WTC11 (cell line): ENCODE measurements around the gene PTPRT. TPM values are rescaled to one million over a fixed set of nuclear protein-coding genes. Genes with fewer than 3 reads are reported as not detected.
A peak's percentile ranks its signal among the peaks of the same experiment; 100 is the strongest.

Source experiments
- ATAC-seq: fragments of 200-7000 bp; cut with Tn5 transposase; 2 replicates; pipeline ENCODE4 v1.10.0; 2021; ENCODE audit warnings: mild to moderate bottlenecking, moderate library complexity
- CTCF ChIA-PET: fragments of 300-600 bp; sonication (Branson Sonifier 250); formaldehyde crosslinking; loops from one replicate; lab custom pipeline; 2021; ENCODE audit warnings: antibody characterized with exemption; lab: Charles Lee
- POLR2A ChIA-PET: fragments of 350-600 bp; sonication (Branson Sonifier 250); formaldehyde crosslinking; loops from one replicate; lab custom pipeline; 2021; ENCODE audit warnings: antibody characterized with exemption; lab: Charles Lee
- DNase-seq: peaks from one replicate; pipeline ENCODE4 v3.0.0; 2021; ENCODE audit warnings: low spot score
- H3K27ac Mint-ChIP-seq: 2 replicates; pipeline ENCODE4 v1.8.0; 2021; ENCODE audit warnings: mixed read lengths
- H3K27me3 Mint-ChIP-seq: 2 replicates; pipeline ENCODE4 v1.8.0; 2021; ENCODE audit warnings: low read depth, mild to moderate bottlenecking, moderate library complexity, mixed read lengths
- H3K36me3 Mint-ChIP-seq: 2 replicates; pipeline ENCODE4 v1.8.0; 2021; ENCODE audit warnings: mixed read lengths
- H3K4me1 Mint-ChIP-seq: 2 replicates; pipeline ENCODE4 v1.8.0; 2022; ENCODE audit warnings: mixed read lengths
- H3K4me3 Mint-ChIP-seq: 2 replicates; pipeline ENCODE4 v1.8.0; 2021; ENCODE audit warnings: mild to moderate bottlenecking, moderate library complexity, mixed read lengths
- H3K9me3 Mint-ChIP-seq: 2 replicates; pipeline ENCODE4 v1.8.0; 2021; ENCODE audit warnings: mixed read lengths
- ATF1 ChIP-seq: sonication (generic); formaldehyde crosslinking; IDR thresholded peaks from 2 replicates; pipeline ENCODE4 v1.8.1; 2023; ENCODE audit warnings: mild to moderate bottlenecking, moderate library complexity, missing genetic modification reagents
- CDX4 ChIP-seq: fragments of 250-450 bp; sonication (Bioruptor Pico); IDR thresholded peaks from 2 replicates; pipeline ENCODE4 v1.9.0; 2021; ENCODE audit warnings: moderate library complexity, mild to moderate bottlenecking, inconsistent platforms, borderline replicate concordance
- CTCF ChIP-seq: fragments of 200-600 bp; IDR thresholded peaks from 2 replicates; pipeline ENCODE4 v1.8.0; 2022; ENCODE audit warnings: antibody characterized with exemption
- FOXK1 ChIP-seq: sonication (generic); formaldehyde crosslinking; IDR thresholded peaks from 2 replicates; pipeline ENCODE4 v1.8.0; 2022; ENCODE audit warnings: mild to moderate bottlenecking, moderate library complexity, missing genetic modification reagents
- JUN ChIP-seq: sonication (generic); formaldehyde crosslinking; IDR thresholded peaks from 2 replicates; pipeline ENCODE4 v1.8.0; 2023; ENCODE audit warnings: mild to moderate bottlenecking, missing genetic modification reagents
- MLX ChIP-seq: sonication (generic); formaldehyde crosslinking; IDR thresholded peaks from 2 replicates; pipeline ENCODE4 v1.8.1; 2023; ENCODE audit warnings: mild to moderate bottlenecking, missing genetic modification reagents, moderate library complexity
- MYBL2 ChIP-seq: sonication (generic); formaldehyde crosslinking; IDR thresholded peaks from 2 replicates; pipeline ENCODE4 v1.8.1; 2023; ENCODE audit warnings: mild to moderate bottlenecking, moderate library complexity, missing genetic modification reagents
- NR2C2 ChIP-seq: sonication (generic); formaldehyde crosslinking; IDR thresholded peaks from 2 replicates; pipeline ENCODE4 v1.8.0; 2022; ENCODE audit warnings: mild to moderate bottlenecking, missing genetic modification reagents
- RORB ChIP-seq: fragments of 250-450 bp; sonication (Bioruptor Pico); IDR thresholded peaks from 2 replicates; pipeline ENCODE4 v1.9.0; 2021; ENCODE audit warnings: mild to moderate bottlenecking
- TCF7 ChIP-seq: sonication (generic); formaldehyde crosslinking; IDR thresholded peaks from 2 replicates; pipeline ENCODE4 v1.8.0; 2022; ENCODE audit warnings: mild to moderate bottlenecking, low read depth, missing genetic modification reagents, moderate library complexity
- ZBTB21 ChIP-seq: sonication (generic); formaldehyde crosslinking; IDR thresholded peaks from 2 replicates; pipeline ENCODE4 v1.8.1; 2023; ENCODE audit warnings: mild to moderate bottlenecking, missing genetic modification reagents, borderline replicate concordance
- ZNF263 ChIP-seq: sonication (generic); formaldehyde crosslinking; IDR thresholded peaks from 2 replicates; pipeline ENCODE4 v1.8.1; 2022; ENCODE audit warnings: low read depth, mild to moderate bottlenecking, moderate library complexity, missing genetic modification reagents
- ZSCAN18 ChIP-seq: fragments of 250-450 bp; sonication (Bioruptor Pico); IDR thresholded peaks from 2 replicates; pipeline ENCODE4 v2.1.2; 2022; ENCODE audit warnings: mild to moderate bottlenecking, moderate library complexity
- total RNA-seq: library from RNA; stranded (reverse); gene quantifications from 3 replicates; pipeline ENCODE4 v1.2.3, GENCODE V29; 2021
- TF ChIP-seq, protein P1 (sequence below): sonication (generic); formaldehyde crosslinking; IDR thresholded peaks from 2 replicates; pipeline ENCODE4 v1.8.0; 2022; ENCODE audit warnings: mild to moderate bottlenecking, missing genetic modification reagents
- TF ChIP-seq, protein P2 (sequence below): sonication (generic); formaldehyde crosslinking; IDR thresholded peaks from 2 replicates; pipeline ENCODE4 v1.8.1; 2022; ENCODE audit warnings: low read depth, missing genetic modification reagents, borderline replicate concordance
- TF ChIP-seq, protein P3 (sequence below): sonication (generic); formaldehyde crosslinking; conservative IDR thresholded peaks from 2 replicates; pipeline ENCODE4 v1.8.1; 2022; ENCODE audit warnings: mild to moderate bottlenecking, missing genetic modification reagents

PTPRT gene
- total RNA-seq, 1 experiment from 2014 or later = 1.1 TPM

DNA sequence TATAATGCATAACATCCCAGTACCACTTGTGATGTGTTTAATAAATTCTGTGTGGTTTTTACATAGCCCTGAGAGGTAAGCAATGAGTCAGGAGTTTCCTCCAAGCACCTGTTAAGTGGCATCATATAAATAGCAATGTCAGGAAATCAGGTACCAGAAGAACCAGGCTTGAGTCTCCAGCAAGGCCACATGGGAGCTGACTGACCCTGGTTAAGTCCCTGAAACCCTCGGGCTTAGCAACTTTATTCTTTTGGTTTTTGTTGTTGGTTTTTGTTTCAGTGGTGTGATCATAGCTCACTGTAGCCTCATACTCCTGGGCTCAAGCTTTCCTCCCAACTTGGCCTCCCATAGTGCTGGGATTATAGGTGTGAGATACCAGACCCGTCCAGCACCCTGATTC, 70.0 kb downstream of the PTPRT start:
- ChIA-PET POLR2A (no interaction called here), CTCF (no interaction called here)
- Mint-ChIP-seq H3K36me3 (no peaks in the 10 kb centered on the region), H3K4me3 (no peak overlapping the region), H3K4me1 (no peaks in the 10 kb centered on the region), H3K9me3 (no peaks in the 10 kb centered on the region), H3K27me3 (no peaks in the 10 kb centered on the region), H3K27ac (no peak overlapping the region)
- no peak for DNase-seq
- TF ChIP-seq, protein P1, sequence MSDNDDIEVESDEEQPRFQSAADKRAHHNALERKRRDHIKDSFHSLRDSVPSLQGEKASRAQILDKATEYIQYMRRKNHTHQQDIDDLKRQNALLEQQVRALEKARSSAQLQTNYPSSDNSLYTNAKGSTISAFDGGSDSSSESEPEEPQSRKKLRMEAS = no peak
- no peak for ATAC-seq

GRCh38 chr20:43102394-43102793, 87.3 kb downstream of the PTPRT start:
- POLR2A ChIA-PET = no interaction called here
- no peaks in the 10 kb centered on the region; the same call in 1 of the 2 replicates for H3K27me3 Mint-ChIP-seq
- no peak overlapping the region for H3K27ac Mint-ChIP-seq
- H3K4me3 Mint-ChIP-seq = no peak overlapping the region
- H3K9me3 Mint-ChIP-seq = no peaks in the 10 kb centered on the region
- H3K36me3 Mint-ChIP-seq = no peaks in the 10 kb centered on the region
- ATAC-seq = peak; percentile 87
- CTCF ChIA-PET = interaction anchor here (0.6 to 1.7 kb wide), 13 partner anchors 14 to 307 kb away, joined by 3 to 6 read pairs (median 3); no protein-coding TSS in a partner anchor
- TF ChIP-seq ZBTB21 (CRISPR knock-in tag) (no peak), ATF1 (CRISPR knock-in tag) (no peak), CTCF (peak; percentile 47; the same call in 1 of the 2 replicates), RORB (no peak), ZNF263 (CRISPR knock-in tag) (peak; percentile 48; the same call in 1 of the 2 replicates), MLX (no peak), CDX4 (CRISPR knock-in tag) (no peak), ZSCAN18 (CRISPR knock-in tag) (no peak), NR2C2 (no peak), TCF7 (CRISPR knock-in tag) (no peak), JUN (CRISPR knock-in tag) (no peak)
- TF ChIP-seq, protein P2, sequence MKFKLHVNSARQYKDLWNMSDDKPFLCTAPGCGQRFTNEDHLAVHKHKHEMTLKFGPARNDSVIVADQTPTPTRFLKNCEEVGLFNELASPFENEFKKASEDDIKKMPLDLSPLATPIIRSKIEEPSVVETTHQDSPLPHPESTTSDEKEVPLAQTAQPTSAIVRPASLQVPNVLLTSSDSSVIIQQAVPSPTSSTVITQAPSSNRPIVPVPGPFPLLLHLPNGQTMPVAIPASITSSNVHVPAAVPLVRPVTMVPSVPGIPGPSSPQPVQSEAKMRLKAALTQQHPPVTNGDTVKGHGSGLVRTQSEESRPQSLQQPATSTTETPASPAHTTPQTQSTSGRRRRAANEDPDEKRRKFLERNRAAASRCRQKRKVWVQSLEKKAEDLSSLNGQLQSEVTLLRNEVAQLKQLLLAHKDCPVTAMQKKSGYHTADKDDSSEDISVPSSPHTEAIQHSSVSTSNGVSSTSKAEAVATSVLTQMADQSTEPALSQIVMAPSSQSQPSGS (CRISPR knock-in tag) = no peak
- H3K4me1 Mint-ChIP-seq = peaks cover 7% of the 10 kb centered on the region; the same call in 1 of the 2 replicates
- DNase-seq = peak; percentile 67

- ChIA-PET CTCF (no interaction called here), POLR2A (no interaction called here)
These were observed 92.8 kb downstream of the PTPRT start for GRCh38 chr20:43096931-43097260.

More at GRCh38 chr20:43096931-43097260, 92.8 kb downstream of the PTPRT start:
- H3K36me3 Mint-ChIP-seq = peaks cover 6% of the 10 kb centered on the region; the same call in 1 of the 2 replicates
- H3K4me1 Mint-ChIP-seq = peaks cover 10% of the 10 kb centered on the region
- peaks cover 18% of the 10 kb centered on the region for H3K9me3 Mint-ChIP-seq
- no peak overlapping the region for H3K4me3 Mint-ChIP-seq
- TF ChIP-seq MYBL2 (CRISPR knock-in tag) (no peak), ZSCAN18 (CRISPR knock-in tag) (no peak), FOXK1 (CRISPR knock-in tag) (no peak)
- TF ChIP-seq, protein P3, sequence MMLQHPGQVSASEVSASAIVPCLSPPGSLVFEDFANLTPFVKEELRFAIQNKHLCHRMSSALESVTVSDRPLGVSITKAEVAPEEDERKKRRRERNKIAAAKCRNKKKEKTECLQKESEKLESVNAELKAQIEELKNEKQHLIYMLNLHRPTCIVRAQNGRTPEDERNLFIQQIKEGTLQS (CRISPR knock-in tag) = no peak
- TF ChIP-seq, protein P1 = no peak
- no peak for DNase-seq
- H3K27ac Mint-ChIP-seq = no peak overlapping the region
- no peaks in the 10 kb centered on the region for H3K27me3 Mint-ChIP-seq
- no peak for ATAC-seq
